SU-DHL-6 (cell line): ENCODE results near the gene RETREG1.

Experiments
- EZH2phosphoT487 ChIP-seq: fragments of 200-600 bp; sonication (generic), shearing (Covaris generic); conservative IDR thresholded peaks from 2 replicates; pipeline ENCODE4 v1.6.1; 2018; ENCODE audit warnings: mild to moderate bottlenecking, antibody characterized with exemption, low read length, moderate library complexity, mixed read lengths
- TF ChIP-seq, protein P1 (sequence below): fragments of 200-600 bp; sonication (generic); IDR thresholded peaks from one replicate; pipeline ENCODE4 v1.5.1; 2017; ENCODE audit warnings: antibody characterized with exemption, mild to moderate bottlenecking, low read length, moderate library complexity; ENCODE audit not compliant: insufficient read depth, poor library complexity, severe bottlenecking

DNA sequence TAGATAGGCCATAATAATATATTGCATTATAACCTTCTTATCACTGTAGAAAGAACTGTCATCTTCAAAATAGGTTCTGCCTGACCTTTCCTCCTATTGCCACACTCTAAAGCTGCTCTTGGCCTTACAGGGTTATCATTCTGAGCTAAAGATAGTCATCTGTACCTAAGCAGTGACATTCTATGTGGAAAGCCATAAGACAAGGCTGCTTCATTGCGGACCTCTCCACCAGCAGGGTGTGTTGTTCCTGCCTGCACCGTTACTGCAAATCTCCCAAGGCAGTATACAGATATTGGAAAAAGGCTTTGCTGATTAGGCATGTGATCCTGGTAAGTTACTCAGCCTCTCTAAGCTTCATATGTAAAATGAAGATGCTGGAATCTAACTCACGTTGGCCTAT, 159.3 kb downstream of the RETREG1 start:
- TF ChIP-seq, protein P1, sequence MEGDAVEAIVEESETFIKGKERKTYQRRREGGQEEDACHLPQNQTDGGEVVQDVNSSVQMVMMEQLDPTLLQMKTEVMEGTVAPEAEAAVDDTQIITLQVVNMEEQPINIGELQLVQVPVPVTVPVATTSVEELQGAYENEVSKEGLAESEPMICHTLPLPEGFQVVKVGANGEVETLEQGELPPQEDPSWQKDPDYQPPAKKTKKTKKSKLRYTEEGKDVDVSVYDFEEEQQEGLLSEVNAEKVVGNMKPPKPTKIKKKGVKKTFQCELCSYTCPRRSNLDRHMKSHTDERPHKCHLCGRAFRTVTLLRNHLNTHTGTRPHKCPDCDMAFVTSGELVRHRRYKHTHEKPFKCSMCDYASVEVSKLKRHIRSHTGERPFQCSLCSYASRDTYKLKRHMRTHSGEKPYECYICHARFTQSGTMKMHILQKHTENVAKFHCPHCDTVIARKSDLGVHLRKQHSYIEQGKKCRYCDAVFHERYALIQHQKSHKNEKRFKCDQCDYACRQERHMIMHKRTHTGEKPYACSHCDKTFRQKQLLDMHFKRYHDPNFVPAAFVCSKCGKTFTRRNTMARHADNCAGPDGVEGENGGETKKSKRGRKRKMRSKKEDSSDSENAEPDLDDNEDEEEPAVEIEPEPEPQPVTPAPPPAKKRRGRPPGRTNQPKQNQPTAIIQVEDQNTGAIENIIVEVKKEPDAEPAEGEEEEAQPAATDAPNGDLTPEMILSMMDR = no peak
- no peak for TF ChIP-seq EZH2phosphoT487
